Skeletal muscle satellite cell (primary cell): ENCODE results near the gene CATSPERB. TPM values are rescaled to one million over a fixed set of nuclear protein-coding genes. Genes with fewer than 3 reads are reported as not detected.

Experiments used
- H3K27me3 ChIP-seq: 2 replicates; pipeline ENCODE4 v1.7.0; 2013; ENCODE audit warnings: low read length; ENCODE audit not compliant: control insufficient read depth, insufficient read depth
- H3K36me3 ChIP-seq: 2 replicates; pipeline ENCODE4 v1.7.0; 2013; ENCODE audit warnings: mild to moderate bottlenecking, control low read depth, low read length; ENCODE audit not compliant: insufficient read depth
- H3K4me1 ChIP-seq: 2 replicates; pipeline ENCODE4 v1.7.0; 2013; ENCODE audit warnings: low read length; ENCODE audit not compliant: control insufficient read depth, insufficient read depth
- H3K4me2 ChIP-seq: 2 replicates; pipeline ENCODE4 v1.7.0; 2013; ENCODE audit warnings: mild to moderate bottlenecking, low read length
- H3K4me3 ChIP-seq: 2 replicates; pipeline ENCODE4 v1.7.0; 2013; ENCODE audit warnings: low read length
- H3K9ac ChIP-seq: 2 replicates; pipeline ENCODE4 v1.7.0; 2013; ENCODE audit warnings: mild to moderate bottlenecking, low read depth, low read length, moderate library complexity
- H3K9me3 ChIP-seq: replicated peaks from 2 replicates; pipeline ENCODE4 v1.7.0; 2013; ENCODE audit warnings: mild to moderate bottlenecking, control low read depth, low read length
- total RNA-seq: library from RNA; depleted of rRNA; stranded (reverse); fragments of >200 nt; gene quantifications from 2 replicates; pipeline ENCODE4 v1.2.3, GENCODE V29; 2012; rRNA removed

Gene CATSPERB, protein sequence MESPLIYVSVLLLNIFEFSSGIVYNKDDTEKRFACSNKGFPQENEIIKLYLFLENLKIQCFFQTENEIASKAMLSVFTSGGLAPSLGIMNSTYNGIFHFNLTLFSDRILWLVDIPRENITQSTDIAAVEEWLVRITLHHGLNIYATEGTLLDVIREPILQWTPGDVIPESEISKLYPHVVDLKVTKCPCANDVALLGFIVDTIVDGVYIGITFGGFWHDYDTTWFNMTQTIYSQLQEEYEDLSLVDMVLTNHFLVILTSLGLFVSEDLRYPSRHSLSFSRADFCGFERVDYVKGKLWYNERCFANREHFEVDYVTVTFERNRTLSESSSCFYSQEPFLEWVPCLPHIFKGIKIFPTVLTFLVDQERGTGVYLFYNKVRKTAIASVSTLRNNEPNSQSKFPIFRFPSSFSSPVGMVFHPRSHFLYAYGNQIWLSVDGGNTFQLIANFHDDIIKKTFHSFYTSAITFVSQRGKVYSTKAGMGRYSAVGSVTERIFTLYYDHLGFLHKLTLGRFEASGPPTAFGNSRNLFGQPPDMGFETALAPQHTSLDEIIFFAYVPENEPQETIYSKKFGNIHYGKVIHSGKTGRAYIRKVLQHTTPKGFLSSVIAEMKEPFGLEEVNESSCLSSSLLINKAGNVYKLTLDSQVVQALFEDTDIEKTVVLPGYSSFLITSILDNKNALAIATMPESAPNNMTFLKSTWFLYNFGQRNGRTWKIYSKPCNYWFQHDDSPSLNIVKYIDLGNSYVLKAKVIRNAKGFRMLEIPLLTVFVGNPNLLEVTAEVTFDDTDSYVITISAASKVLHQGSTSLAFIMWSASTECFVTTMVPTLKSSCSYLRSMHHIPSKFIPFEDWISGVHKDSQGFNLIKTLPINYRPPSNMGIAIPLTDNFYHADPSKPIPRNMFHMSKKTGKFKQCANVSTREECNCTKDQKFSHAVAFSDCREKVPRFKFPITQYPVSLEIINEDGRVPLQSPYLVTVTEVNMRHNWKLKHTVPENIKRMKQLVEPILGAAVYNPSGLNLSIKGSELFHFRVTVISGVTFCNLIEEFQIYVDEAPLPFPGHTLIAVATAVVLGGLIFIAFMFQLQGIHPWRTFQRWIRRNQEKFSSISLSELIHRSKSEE
- total RNA-seq: not detected in 2 replicates

DNA sequence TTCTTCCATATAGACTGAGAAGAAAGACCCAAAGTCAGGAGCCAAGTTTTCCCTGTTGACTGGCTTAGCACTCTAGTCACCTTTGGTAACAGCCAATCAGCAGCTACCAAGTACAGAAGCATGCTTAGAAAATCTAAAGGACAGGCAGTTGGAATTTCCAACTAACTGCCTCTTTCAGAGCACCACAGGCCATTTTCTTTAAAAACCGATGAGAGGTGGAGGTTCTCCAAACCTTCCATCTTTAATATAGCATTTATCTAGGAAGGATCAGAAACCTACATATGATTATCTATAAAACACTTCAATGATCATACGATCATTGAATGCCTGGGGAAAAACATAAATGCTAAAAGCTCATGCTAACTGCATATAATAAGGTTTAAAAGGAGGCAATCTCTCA is at the start of gene CATSPERB:
TSS of gene CATSPERB (minus strand) at position 101 of the 400 bp plus-strand sequence. CDS start 2,607 bp downstream, outside the sequence.
- H3K4me3 ChIP-seq: no peak within 1 kb of the TSS
- no peaks in the 10 kb centered on the region for H3K36me3 ChIP-seq
- H3K9me3 ChIP-seq: no peaks in the 10 kb centered on the region
- no peak within 1 kb of the TSS for H3K9ac ChIP-seq
- H3K27me3 ChIP-seq: peaks cover 7% of the 10 kb centered on the region
- H3K4me2 ChIP-seq: no peak within 1 kb of the TSS
- peaks cover 18% of the 10 kb centered on the region for H3K4me1 ChIP-seq

DNA sequence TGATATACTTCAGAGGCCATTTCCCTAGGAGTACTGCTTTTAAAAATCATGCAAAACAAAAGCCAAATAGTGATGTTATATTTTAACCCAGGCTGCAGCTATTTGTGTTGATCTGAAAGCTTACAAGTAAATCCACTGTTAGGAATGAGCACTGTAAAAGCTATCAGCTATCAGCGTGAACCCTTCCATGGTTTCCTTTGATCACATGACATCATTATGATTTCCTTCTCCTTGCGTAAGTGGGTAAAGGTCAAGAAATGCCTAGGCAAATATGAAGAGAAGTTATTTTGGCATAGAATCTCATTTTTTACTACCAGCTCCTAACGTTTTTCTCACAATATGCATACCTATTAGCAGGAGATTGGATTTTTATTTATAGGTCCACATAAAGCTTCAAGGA is 48.6 kb upstream of the CATSPERB start:
- Histone ChIP-seq H3K36me3 (no peaks in the 10 kb centered on the region), H3K27me3 (no peaks in the 10 kb centered on the region), H3K9me3 (no peaks in the 10 kb centered on the region), H3K4me3 (no peak overlapping the region), H3K4me2 (no peak overlapping the region), H3K9ac (no peak overlapping the region), H3K4me1 (no peaks in the 10 kb centered on the region)

DNA sequence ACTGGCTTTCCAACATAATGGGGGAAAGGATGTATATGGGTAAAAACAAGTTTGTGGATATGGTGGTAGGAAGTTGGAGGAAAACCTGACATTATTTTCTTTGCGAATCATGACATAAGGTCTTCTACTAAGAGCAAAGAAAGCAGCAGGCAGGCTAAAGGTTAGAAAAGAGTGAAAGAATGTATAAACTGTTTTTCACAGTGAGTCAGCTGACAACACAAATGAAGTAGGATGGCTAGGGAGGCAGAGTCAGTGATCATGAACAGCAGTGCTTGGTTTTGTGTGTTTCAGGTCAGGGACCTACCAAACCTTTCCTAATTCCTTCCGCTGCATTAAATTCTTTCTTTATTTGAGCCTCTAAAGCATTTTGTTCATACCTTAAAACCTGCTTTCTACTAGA is 46.3 kb upstream of the CATSPERB start:
- no peaks in the 10 kb centered on the region for H3K36me3 ChIP-seq
- no peaks in the 10 kb centered on the region for H3K9me3 ChIP-seq
- no peaks in the 10 kb centered on the region for H3K4me1 ChIP-seq
- H3K4me2 ChIP-seq: no peak overlapping the region
- H3K27me3 ChIP-seq: no peaks in the 10 kb centered on the region
- H3K9ac ChIP-seq: no peak overlapping the region
- no peak overlapping the region for H3K4me3 ChIP-seq

DNA sequence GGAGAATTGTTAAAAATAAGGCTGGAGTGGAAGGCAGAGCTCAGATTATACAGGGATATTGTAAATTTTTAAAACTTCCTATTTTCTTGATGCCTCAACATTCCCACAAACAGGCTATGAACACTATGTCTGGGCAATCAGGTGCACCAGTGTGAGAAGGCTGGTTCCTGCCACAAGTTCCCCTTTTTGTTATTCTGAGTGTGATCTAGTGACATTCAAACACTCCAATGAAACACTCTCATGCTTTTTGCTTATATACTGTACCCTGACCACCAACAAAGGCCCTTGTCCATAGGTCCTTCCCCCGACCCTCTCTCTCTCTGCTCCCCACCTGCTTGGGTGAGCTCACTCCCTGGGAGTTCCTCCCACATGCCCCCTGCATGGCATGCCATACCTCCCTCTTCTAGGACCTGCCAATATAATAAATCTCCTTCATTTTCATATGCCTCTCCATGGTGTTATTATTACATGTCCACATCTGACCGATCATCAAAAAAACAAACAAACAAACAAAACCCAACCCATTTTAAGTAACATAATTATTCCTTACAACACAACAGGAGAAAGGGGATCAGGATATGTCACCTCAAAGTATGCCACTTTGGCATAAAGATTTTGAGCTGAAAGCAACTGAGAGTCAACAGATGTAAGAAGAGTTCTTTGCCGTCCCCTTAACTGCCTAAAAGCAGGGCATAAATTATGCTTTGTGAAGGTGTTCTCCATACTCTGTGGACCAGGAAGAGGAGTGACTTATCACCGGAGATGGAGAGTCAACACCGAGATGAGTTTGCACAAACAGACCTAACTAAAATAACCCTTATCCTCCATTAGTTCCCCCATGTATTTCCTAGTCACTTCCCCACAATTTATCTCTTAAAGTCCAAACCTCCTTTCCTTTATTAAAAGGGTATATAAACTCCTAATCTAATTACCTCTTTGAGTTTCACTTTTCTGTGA is 42.5 kb upstream of the CATSPERB start:
- Histone ChIP-seq H3K4me2 (no peak overlapping the region), H3K4me1 (no peaks in the 10 kb centered on the region), H3K36me3 (no peaks in the 10 kb centered on the region), H3K9me3 (no peaks in the 10 kb centered on the region), H3K4me3 (no peak overlapping the region), H3K27me3 (no peaks in the 10 kb centered on the region), H3K9ac (no peak overlapping the region)

DNA sequence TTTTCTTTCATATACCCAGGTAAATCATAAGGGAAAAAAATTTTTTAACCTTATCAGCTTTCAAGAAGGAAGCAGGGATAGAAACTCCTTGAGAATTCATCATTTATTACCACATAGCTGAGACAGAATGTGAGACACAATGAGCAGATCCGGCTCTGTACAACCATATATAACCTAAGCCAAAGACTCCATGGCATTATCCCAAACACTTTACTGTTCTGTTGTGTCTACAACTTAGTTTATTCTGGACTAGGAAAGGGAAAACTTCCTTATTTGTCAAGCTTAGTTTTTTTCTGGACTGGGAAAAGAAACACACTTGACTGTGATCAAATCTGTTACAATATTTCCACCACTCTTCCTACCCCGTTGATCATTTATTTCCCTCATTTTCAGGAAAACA is 38.3 kb upstream of the CATSPERB start:
- no peaks in the 10 kb centered on the region for H3K9me3 ChIP-seq
- H3K27me3 ChIP-seq: no peaks in the 10 kb centered on the region
- no peaks in the 10 kb centered on the region for H3K36me3 ChIP-seq
- no peak overlapping the region for H3K9ac ChIP-seq
- no peak overlapping the region for H3K4me2 ChIP-seq
- H3K4me1 ChIP-seq: no peaks in the 10 kb centered on the region
- H3K4me3 ChIP-seq: no peak overlapping the region

DNA sequence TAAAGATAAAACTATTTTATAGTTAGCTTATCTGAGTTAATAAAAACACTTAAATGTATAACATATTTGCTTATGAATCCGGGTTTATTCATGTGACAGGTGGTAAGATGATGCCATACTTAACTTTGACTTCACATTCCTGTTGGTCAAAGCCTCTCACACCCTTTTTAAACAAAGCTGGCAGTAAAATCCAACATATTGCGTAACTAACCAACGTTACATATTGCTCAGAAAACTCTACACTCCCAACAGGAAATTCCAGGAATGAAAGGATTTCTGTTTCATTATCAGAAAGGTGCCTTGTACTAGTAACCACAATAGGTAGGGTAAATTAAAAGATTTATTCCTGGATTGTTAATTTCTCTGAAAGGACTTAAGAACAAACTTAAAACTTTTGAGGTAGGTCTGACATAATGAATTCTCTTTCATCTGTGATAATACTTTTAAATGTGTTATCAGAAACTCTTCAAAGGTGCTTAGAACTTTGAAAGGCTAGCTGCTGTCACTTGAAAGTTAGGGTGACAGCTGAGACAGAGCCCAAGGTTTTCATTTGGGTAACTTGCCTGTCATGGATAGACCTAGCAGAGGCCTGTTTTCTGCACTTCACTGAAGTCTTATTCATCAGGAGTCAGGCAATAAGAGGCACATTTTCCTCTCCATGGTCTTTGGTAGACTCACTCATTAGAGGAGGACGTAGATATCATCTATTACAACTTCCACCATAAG is 23.8 kb upstream of the CATSPERB start:
- Histone ChIP-seq H3K27me3 (peaks cover 7% of the 10 kb centered on the region), H3K9me3 (no peaks in the 10 kb centered on the region)

DNA sequence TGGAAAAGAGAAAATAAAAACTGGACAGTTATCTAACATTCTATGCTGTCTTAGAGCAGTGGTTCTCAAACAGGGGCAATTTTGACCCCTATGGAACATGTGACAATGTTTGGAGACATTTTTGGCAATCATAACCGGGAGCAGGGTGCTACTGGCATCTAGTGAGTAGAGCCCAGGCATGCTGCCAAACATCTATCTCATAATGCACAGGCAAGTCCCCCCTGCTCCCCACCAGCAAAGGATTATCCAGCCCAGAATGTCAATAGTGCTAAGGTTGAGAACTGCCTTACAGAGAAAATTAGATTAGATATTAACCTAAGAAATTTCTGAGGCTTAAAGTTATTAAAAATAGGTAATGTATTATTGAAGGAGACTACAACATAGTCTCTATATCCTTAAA is 22.9 kb upstream of the CATSPERB start:
- Histone ChIP-seq H3K36me3 (no peaks in the 10 kb centered on the region), H3K4me3 (no peak overlapping the region), H3K27me3 (peaks cover 7% of the 10 kb centered on the region), H3K4me1 (peaks cover 8% of the 10 kb centered on the region), H3K9ac (no peak overlapping the region), H3K9me3 (no peaks in the 10 kb centered on the region), H3K4me2 (no peak overlapping the region)

More for the DNA sequence above, 23.8 kb upstream of the CATSPERB start:
- Histone ChIP-seq H3K36me3 (no peaks in the 10 kb centered on the region), H3K4me1 (peaks cover 8% of the 10 kb centered on the region), H3K4me2 (no peak overlapping the region), H3K4me3 (no peak overlapping the region), H3K9ac (no peak overlapping the region)

DNA sequence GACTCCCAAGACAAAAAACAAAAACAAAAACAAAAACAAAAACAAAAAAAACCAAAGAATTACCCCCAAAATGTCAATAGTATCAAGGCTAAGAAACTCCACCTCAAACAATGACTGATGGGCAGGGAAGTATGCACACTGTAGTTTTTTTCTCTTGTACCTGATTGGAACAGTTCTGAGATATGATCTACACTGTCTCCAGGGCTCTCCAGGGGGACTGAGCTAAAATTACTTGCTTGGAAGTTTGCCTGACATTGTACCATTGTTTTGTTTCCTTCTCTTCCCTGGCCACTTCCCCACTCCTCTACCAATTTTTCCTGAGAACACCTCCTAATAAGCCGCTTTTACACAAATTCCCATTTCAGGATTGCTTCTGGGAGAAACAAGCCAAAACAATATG is 22.3 kb upstream of the CATSPERB start:
- Histone ChIP-seq H3K4me3 (no peak overlapping the region), H3K36me3 (no peaks in the 10 kb centered on the region), H3K9me3 (no peaks in the 10 kb centered on the region), H3K4me1 (peaks cover 8% of the 10 kb centered on the region), H3K4me2 (no peak overlapping the region), H3K9ac (no peak overlapping the region), H3K27me3 (peaks cover 7% of the 10 kb centered on the region)

DNA sequence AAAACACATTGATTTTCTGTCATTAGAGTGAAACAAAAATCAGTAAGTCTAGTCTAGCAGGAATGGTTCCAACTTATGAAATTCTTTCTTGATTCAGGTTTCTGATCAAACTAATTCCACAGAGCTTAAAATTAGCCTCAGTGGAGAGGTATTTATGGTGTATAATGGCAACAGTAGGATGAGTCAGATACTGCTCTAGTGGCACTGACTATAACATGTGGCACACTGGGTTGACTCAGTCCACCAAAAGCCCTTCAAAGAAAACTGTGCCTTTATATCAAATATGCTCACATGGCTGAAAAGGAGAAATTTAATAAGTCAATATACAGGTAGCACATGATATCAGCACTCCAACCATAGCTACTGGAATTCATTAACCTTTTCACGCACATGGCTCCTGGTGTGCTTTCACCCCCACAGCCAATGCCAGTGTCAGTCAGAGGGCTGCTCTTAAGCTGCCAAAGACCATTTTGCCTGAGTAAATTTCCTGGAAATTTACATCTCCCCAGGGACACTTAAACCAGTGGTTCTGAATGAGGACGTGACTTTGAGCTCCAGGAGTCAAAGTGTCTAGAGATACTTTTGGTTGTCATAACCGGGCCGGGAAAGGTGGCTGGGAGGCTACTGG is 21.7 kb upstream of the CATSPERB start:
- Histone ChIP-seq H3K36me3 (no peaks in the 10 kb centered on the region), H3K4me3 (no peak overlapping the region), H3K4me2 (no peak overlapping the region), H3K4me1 (peaks cover 8% of the 10 kb centered on the region), H3K27me3 (peaks cover 7% of the 10 kb centered on the region), H3K9ac (no peak overlapping the region), H3K9me3 (no peaks in the 10 kb centered on the region)

DNA sequence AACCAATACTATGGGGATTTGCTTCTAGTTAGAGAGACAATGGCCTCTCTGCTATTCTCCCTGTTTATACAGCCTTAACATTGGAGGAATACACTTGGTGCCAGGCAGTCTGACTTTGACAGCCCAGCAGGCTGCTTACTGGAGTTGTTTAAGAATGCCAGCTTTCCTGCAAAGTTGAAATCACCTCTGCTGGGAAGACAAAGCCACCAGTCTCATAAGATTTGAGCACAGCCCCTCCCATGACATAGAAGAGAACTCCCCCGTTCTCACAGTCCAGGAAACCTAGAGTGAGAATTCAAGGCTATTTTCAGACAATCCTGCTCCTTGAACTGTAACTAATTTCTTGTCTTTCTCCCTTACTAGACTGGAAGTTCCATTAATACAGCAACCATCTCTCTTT is 21.1 kb upstream of the CATSPERB start:
- Histone ChIP-seq H3K27me3 (peaks cover 7% of the 10 kb centered on the region), H3K9ac (no peak overlapping the region), H3K36me3 (no peaks in the 10 kb centered on the region), H3K4me1 (peaks cover 8% of the 10 kb centered on the region), H3K9me3 (no peaks in the 10 kb centered on the region), H3K4me2 (no peak overlapping the region), H3K4me3 (no peak overlapping the region)
